ENCODE results near the gene PCDHA9.

Gene PCDHA9

GRCh38 chr5:140881889-140882590 is 33.9 kb downstream of the PCDHA9 start, which contains the start of gene PCDHA13:
Gene PCDHA13 (plus strand): TSS chr5:140882124. CDS start chr5:140882269, 145 bp downstream.
- FAIRE-seq: no peak

GRCh38 chr5:140882591-140882899 is 34.4 kb downstream of the PCDHA9 start:
- no peak for FAIRE-seq

GRCh38 chr5:140883373-140883772 is 35.2 kb downstream of the PCDHA9 start:
- no peak for FAIRE-seq

- no peak for FAIRE-seq
These were observed 35.9 kb downstream of the PCDHA9 start for GRCh38 chr5:140883927-140884697.
